ENCODE data around the gene VAPB.

DNA sequence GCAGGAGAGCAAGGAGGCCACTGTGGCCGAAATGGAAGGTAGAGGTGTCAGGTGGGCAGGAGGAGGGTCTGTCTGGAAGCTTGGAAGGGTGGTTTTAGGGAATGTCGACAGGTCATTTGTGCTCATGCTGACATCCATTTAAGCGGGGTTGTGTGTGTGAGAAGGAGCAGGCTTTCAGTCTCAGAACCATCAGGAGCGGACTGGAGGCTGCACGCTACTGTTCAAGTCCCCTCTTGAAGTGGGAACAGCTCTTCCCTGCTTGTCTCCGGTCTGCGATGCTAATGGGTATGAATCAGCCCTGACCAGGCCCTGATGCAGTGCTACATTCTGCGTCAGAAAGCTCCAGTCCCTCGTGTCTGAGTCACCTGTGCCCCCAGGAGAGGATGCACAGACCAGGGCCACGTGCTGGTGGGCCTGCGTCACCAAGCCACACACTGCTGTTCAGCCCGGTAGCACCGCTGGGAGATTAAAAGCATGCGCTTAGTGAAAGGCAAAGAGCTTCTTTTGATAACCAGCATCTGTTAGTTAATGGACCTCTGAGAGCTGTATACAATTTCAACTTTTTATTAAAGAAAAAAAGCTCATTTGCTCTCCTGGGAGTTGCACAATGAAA is 68.2 kb downstream of the VAPB start:
- TF ChIP-seq, protein P1, sequence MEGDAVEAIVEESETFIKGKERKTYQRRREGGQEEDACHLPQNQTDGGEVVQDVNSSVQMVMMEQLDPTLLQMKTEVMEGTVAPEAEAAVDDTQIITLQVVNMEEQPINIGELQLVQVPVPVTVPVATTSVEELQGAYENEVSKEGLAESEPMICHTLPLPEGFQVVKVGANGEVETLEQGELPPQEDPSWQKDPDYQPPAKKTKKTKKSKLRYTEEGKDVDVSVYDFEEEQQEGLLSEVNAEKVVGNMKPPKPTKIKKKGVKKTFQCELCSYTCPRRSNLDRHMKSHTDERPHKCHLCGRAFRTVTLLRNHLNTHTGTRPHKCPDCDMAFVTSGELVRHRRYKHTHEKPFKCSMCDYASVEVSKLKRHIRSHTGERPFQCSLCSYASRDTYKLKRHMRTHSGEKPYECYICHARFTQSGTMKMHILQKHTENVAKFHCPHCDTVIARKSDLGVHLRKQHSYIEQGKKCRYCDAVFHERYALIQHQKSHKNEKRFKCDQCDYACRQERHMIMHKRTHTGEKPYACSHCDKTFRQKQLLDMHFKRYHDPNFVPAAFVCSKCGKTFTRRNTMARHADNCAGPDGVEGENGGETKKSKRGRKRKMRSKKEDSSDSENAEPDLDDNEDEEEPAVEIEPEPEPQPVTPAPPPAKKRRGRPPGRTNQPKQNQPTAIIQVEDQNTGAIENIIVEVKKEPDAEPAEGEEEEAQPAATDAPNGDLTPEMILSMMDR (IDR thresholded peaks at IDR 0.05; ENCODE audit: insufficient read depth, low read depth, low read length) = no peak
- no peak for TF ChIP-seq EZH2 (IDR thresholded peaks at IDR 0.05; ENCODE audit: insufficient read depth, low read length)
